ENCODE results near the gene ADAMTS7.
"Not testable (repeated sequence)": the region's sequence is repeated elsewhere in the genome, so short reads cannot be mapped to it uniquely, and the experiment has no call there.

Gene ADAMTS7

DNA sequence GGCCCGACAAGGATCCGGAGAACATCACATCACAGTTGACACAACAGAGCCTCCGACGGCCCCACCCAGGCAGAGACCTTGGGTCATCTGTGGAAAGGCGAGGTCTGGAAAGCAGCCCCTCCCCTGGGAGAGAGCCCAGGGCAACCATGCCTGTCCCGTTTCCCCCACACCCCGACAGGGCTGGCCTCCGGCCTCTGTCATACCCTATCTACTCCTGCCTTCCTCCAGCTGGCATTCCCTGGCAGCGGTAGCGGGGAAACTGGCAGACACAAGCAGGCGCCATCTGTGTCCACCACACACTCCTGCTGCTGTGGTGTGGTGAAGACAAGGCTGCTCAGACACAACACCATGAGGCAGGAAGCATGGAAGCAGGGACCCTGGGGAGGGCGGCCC is 33.3 kb downstream of the ADAMTS7 start:
- DNase-seq, result not testable (repeated sequence)

DNA sequence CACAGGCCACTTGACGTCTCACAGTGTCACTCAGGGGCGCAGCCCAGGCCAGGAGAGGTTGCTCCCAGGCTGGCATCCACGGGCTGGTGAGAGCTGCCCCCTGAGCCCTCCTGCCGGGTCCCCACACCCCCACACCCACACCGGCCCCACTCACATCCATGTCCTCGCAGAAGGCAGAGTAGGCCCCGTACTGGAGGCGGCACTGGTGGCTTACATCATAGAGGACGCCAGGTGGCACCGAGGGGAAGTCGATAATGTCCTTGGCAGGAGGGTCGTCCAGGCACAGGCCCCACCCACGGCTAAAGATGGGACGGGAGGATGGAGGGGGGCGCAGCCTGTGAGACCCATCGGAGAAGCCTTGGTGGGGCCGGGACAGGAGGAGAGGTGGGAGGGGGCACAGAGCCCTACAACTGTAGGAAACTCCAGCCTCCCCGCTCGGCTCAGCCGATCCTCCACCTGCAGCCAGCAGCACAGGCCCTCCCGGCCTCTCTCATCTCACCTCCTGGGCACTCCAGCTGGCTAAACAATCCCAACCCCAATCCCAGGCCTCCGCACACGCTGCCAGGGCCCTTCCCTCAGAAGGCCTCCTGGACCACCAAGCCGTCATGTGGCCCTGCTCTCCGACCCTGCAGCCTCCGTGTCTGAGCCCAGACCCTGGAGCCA is 33.8 kb downstream of the ADAMTS7 start:
- DNase-seq, result not testable (repeated sequence)

DNA sequence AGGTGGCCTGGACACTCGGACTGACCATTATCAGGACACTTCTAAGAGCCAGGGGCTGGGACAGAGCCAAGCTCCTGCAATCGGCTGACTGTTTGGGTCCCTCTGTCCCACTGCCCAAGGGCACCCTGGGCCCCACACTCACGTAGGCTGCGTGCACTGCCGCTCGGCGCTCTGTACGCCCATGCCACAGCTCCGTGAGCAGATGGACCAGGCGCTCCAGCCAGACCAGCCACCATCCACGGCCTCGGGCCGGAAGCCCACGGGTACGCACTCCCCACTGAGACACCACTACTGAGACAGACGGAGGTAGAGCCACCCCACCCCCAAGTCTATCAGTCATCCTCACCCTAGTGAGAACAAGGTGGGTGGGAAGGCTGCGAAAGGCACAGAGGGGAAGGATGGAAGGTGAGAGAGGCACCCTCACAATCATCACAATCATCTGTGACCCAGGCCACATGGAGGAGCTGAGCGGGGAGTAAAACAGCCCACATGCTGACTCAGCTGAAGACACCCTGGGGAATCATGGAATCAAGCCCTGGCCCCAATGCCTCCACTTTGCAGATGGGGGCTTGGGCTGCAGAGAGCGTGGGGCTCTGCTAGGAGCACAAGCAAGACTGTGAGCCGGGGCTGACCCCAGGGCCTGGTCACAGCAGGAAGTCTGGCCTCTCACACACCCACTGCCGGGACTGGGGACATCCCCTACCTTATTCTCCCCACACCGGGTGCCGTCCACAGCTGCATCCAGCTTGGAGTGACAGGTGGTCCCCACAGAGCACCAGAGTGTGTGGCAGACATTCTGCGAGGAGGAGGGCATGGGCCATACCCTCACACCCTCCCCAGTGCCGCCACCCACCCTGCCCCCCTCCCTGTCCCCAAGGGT is 35.0 kb downstream of the ADAMTS7 start:
- not testable (repeated sequence) for DNase-seq

DNA sequence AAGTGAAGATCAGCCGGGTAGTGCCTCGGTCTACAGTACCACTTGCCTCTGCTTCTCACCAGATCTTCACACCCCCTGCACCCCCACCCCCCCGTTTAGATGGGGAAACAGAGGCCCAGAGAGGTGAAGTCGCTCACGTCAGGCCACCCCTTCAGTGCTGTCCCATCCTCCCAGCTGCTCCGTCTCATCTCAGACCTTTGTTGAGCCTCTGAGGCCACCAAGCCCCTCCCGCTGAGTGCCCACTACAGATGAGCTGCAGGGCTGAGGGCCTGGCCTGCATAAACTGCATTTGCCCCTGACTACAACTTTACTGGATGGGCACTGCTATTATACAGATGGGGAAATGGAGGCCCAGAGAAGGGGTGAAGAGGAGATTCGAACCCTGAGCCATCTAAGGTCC is 35.8 kb downstream of the ADAMTS7 start:
- no peak for DNase-seq

DNA sequence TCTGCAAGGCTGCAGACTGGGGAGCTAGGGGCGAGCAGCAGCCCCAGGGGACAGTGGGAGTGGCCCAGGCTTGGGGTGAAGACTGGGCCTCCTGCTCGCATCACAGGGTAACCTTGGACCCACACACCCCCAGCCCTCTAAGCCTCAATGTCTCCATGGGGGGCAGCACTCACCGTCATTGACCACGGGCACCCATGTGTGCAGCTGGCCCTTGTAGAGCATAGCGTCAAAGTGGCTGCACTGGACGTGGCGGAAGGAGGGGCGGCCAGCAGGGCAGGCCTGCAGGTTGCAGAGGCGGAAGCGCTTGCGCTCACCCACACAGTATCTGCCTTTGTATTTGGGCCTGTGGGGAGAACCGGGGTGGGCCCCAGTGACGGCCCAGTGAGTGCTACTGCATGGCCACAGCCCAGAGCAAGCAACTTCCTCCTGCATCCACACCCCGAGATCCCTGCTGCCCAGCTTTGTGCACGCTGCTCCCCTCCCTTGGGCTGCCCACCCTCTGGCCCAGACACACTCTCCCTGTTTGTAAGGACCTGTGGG is 36.7 kb downstream of the ADAMTS7 start:
- DNase-seq, result not testable (repeated sequence)

DNA sequence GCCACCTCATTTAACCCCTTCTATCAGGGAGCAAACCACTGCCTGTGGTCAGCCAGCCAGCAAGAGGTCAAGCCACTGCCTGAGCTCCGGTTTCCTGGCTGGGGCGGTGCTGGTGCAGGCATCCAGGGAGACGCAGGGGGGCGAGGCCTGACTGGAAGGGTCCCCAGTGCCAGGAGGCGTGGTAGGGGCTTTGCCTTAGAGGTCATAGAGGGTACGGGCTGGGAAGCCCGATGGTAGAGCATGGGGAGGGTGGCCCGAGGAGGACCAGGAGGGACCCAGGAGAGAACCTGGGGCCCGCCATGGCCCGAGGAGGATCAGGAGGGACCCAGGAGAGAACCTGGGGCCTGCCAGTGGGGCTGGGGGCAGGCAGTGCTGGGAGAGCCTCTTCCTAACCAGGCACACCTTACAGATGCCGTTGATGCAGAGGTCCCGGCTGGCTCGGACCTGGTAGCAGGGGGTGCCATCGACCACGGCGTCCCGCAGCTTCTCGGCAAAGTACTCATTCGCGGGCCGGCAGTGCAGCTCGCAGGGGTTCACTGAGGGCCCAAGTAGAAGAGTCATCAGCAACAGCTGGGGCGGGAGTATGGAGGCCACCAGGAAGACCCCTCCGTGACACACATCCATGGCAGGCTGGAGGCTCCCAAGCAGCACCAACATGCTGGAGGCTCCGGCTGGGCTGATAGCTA is 37.4 kb downstream of the ADAMTS7 start:
- not testable (repeated sequence) for DNase-seq

DNA sequence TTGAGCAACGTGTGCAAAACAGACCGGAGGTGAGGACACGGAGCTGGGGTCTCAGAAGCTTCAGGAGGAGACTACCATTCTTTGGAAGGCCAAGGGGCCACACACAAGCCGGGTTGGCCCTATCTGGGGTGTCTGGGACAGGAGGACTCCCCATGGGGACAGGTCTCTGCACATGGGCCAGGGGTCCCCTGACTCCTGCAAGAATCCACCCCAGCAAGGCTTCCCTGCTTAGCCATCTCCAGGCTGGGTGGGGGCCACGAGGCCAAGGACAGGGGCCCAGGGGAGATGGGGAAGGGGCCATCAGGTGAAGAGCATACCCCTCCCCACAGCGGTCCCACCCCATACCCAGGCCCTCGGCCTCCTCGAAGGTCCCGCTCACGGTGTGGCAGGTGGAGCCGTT is 38.5 kb downstream of the ADAMTS7 start:
- DNase-seq, result no peak

DNA sequence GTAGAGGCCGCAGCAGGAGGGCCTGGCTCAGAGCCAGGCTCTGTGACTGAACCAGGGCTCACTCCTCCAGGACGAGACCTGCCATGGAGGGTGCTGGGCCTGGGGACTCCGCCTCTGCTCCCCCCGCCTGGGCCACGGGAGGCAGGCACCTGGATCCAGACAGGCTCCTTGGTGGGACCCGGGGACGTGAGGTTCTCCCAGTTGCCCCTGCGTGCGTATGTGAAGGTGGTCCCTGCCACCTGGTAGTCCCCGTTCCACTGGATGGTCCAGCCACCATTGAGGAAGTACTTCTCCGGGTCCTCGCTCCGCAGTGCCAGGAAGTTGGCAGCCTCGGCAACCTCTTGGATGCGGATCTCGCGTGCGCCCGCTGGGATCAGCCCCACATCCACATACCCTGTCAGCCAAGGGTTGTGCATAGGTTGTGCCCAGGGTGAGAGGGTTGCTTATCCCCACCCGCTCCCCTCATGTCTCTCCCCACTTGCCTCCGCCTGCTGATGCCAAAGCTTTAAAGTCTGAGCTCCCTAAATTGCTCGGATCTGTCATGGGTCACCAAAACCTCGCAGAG is 39.7 kb downstream of the ADAMTS7 start:
- DNase-seq, result not testable (repeated sequence)

DNA sequence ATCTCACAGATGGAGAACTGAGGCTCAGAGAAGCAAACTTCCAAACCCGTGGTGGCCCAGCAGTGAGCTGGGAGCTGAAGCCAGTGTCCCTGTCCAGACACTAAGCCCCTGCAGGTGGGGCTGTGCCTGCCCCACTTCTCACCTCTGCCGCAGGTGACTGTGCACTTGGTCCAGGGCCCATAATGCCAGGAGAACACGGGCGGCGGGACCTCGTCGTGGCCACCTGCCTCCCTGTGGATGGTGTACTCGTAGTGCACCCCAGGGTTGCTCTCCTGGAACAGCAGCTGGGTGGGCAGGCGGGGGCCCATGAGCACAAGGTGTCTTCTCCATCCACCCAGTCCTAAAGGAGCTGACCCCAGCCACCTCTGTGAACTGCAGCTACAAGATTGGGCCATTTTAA is 40.2 kb downstream of the ADAMTS7 start:
- not testable (repeated sequence) for DNase-seq

DNA sequence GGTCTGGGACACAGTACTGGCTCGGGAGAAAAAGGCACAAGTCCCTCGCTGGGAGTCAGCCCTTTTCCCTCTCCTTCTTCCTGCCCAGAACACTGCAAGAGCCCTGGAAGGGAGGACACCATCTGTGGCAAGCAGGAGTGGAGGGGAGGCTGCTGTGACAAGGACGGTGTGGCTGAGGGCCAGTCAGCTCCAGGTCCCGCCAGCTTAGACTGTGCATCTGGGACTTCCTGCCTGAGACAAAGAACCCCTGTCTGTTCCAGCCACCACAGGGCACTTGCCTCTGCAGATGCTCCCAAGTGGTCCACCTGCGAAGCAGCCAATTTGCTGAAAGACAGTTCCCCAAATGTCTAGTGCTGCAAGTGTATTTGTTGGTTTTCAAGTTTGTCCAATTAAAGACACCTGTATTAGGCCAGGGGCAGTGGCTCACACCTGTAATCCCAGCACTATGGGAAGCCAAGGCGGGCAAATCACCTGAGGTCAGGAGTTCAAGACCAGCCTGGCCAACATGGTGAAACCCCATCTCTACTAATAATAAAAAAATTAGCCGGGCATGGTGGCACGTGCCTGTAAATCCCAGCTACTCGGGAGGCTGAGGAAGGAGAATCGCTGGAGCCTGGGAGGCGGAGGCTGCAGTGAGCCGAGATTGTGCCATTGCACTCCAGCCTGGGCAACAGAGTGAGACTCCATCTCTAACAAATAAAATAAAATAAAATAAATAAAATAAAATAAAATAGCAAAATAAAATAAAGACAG is 41.6 kb downstream of the ADAMTS7 start:
- DNase-seq, result not testable (repeated sequence)

DNA sequence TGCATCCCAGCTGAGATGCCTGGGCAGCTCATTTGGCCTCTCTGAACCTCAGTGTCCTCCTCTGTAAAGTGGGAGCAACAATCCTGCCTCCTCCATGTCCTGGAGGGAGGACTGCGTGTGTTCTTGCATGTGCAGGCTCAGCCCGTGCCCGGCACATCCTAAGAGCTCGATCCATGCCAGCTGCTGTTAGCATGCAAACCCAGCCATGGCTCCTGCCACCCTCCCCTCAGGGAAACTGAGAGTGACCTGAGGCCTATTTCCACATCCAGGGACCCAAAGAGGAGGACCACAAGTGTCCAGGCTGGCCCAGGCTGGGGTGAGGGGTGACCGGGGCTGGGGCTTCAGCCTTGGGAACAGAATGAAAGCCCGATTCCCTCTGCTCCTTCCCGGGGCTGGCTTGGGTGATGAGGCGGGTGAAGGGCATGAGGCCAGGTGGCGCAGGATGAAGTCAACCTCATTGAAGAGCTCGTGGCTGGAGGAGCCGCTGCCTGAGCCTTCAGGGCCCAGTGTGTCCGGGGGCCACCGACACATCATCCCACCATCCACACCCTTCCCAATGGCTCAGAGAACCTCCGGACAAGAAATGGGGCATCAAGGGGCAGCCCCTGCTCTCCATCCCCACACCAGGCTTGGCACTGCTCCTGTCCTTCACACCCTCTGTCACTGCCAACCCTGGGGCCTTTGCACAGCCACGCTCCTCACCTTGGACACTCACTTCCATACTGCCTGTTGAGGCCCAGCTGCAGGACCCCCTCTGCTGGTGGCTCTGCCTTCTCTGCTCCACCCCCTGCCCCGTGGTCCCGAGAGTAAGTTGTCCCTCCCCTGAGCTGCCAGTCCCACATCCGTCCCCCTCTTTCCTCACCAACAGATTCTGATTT is 42.5 kb downstream of the ADAMTS7 start:
- DNase-seq, result no peak

DNA sequence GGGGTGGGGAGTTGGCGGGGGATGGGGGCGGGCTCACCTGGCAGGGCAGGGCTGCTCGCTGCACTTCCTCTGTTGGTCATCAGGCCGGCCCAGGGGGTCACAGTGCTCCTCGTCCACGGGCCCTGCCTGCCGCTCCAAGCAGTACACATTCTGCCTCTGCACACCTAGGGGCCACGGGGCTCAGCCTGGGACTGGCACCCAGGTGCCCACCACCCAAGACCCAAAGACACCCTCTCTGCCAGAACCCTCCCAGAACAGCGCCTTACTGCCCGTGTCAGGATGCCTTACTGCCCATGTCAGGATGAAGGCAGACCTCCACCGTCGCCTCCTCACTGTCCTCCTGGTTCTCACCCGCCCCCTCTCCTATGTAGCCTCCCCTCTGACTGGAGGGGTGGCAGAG is 43.2 kb downstream of the ADAMTS7 start:
- DNase-seq, result no peak

DNA sequence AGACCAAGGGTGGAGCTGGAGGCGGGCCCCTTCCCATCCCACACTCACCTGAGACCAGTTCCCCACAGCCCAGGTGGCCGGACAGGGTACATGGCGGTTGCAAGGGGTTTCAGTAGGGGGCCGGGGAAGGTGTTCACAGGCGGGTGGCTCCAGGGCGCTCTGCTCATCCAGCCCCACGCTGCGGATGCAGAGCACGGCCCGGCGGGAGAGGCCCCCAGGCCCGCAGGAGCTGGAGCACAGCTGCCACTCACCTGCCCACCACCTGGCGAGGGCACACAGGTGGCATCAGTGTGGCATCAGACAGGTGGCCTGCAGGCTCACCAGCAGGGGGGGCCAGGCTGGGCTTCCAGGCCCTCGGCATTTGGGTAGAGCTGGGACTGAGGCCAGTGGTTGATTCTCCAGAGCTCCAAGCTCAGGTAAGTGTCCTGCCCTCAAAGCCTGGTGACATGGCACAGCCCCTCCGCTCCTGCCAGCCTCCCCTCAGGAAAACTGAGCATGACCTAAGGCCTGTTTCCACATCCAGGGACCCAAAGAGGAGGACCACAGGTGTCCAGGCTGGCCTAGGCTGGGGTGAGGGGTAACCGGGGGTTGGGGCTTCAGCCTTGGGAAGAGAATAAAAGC is 43.8 kb downstream of the ADAMTS7 start:
- DNase-seq, result no peak

DNA sequence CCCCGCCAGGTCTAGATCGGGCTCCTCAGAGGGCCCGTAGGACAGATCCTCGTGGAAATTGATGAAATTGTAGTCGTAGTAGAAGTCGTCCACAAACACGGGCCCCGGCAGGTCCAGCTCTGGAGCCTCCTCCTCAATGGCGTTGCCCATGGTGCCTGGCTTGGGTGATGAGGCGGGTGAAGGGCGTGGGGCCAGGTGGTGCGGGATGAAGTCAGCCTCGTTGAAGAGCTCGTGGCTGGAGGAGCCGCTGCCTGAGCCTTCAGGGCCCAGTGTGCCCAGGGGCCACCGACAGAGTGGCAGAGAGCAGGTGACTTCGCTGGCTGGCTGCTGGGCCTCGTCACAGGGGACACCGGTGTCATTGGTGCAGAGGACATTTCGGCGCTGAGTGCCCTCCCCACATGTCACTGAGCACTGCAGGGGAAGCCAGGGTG is 44.6 kb downstream of the ADAMTS7 start:
- DNase-seq, result not testable (repeated sequence)

DNA sequence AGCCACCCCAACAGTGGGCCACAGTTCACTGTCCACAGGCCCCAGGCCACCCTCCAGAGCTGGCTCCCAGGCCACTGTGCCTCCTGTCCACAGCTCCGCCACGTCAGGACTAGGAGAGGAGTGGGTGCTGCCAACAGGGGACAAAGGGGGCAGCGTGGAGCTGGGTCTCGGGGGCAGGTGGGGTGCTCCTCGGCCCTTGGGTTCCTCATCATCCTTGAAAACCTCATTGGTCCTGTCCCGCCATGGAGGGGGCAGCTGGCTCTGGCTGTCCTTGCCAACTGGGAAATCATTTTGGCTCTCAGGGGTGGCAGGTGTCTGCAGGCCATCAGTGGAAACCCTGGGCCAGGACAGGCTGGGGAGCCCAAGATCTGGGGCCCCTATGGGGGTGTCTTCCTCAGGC is 45.2 kb downstream of the ADAMTS7 start:
- no peak for DNase-seq

DNA sequence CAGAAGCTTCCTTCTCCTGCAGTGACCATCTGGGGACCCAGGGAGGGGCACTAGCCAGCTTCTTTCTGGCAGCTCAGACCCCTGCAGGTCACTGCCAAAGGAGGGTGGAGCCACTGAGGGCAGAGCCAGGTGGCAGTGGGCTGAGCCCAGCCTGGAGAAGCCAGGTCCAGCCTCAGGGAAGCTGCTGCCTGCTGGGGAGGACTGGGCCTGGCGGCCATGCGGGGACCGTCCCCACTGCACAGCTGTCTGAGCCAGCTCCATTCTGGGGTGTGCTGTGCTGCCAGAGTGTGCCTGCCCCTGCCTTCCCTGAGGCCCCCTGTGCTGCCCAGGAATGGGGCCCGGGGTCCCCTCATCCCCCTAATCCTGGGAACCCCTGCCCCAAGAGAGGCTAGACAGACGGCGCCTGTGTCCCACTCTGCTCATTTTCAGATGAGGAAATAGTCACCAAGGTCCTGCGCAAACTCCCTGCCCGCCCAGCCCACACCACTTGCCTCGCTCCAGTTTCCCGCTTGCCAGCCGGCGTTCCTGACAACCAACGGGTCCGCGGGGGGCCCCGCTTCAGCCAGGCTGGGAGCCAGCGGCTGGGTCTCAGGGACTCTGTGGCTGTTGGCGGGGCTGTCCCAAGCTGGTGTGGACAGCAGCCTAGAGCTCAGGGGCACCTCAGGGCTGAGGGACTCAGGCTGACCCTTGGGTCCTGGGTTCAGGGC is 46.0 kb downstream of the ADAMTS7 start:
- DNase-seq, result not testable (repeated sequence)

DNA sequence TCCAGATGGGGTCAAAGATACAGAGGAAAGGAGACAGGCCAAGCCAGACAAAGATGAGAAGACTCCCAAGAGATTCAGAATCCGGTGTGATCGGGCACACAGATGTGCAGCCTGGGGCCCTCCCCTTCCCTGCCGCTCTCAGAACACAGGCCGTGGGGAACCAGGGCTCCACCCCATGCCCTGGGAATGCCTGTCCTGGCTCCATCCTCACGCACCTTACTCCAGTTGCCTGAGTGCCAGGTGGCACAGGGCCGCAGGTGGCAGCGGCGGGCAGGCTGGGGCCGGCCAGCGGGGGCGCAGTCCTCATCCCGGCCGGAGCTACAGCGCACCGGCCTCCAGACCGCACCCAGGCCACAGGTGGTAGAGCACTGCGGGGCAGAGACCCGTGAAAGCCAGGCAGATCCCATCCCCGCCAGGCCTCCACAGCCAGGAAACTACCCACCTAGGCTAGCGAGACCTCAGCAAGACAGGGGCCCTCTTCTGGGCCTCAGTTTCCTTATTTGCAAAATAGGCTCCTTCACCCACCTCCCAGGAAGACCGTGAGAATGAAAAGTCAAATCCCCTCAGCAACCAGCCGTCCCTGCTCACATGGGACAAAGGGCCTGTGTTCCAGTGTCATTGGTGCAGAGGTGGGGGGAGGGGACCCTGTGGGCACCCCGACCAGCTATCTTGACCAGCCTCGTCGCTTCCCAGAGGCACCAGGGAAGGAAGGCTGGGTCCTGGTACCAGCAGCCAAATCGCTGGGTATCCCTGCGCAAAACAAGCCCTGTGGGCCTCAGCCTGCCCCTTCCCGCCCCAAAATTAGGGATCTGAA is 46.7 kb downstream of the ADAMTS7 start:
- not testable (repeated sequence) for DNase-seq

DNA sequence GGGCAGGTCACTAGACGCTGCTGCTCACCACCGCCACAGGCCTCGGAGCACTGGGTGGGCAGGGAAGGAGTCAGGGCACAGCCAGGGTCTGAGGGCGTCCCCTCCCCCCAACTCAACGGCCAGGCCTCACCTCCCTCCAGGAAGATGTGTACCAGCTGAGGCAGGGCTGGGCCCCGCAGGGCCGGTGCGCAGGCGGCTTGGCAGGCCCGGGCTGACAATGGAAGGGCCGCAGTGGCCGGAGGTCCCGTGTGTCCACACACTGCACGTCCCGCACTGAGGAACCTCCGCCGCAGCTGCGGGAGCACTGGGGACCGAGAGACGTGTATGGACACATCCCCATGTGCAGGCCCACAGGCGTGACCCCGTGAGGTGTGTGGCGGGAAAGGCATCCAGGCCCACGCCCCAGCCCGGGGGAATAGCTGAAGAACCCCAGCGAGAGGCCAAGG is 47.4 kb downstream of the ADAMTS7 start:
- DNase-seq, result no peak
